ENCODE results near the gene TNFAIP2.

DNA sequence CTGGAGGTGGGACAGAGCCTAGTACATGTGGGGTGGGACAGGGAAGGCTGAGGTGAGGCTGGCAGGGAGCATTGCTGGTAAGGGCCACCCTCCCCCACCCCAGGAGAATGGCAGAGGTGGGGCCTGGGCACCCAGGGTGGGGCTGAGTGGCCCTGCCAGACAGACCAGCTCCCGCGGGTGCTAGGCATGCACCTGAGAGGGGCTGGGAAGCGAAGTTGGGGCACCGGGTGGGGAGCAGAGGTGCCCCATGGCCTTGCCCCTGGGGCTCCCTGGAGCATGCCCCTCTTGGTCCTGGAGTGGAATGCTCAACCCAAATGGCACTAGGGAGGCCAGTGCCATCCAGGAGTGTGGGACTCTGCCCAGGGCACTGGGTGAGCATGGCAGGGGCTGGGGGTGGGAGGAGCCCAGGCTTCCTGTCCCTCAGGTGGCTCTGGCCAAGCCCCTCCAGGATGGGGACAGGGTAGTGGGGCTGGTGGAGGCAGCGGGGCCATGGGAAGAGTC, 1.3 kb downstream of the TNFAIP2 start:
- TF ChIP-seq, protein P1, sequence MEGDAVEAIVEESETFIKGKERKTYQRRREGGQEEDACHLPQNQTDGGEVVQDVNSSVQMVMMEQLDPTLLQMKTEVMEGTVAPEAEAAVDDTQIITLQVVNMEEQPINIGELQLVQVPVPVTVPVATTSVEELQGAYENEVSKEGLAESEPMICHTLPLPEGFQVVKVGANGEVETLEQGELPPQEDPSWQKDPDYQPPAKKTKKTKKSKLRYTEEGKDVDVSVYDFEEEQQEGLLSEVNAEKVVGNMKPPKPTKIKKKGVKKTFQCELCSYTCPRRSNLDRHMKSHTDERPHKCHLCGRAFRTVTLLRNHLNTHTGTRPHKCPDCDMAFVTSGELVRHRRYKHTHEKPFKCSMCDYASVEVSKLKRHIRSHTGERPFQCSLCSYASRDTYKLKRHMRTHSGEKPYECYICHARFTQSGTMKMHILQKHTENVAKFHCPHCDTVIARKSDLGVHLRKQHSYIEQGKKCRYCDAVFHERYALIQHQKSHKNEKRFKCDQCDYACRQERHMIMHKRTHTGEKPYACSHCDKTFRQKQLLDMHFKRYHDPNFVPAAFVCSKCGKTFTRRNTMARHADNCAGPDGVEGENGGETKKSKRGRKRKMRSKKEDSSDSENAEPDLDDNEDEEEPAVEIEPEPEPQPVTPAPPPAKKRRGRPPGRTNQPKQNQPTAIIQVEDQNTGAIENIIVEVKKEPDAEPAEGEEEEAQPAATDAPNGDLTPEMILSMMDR (IDR thresholded peaks at IDR 0.05), result no peak
- TF ChIP-seq POLR2A (IDR thresholded peaks at IDR 0.05), result no peak

All from thyroid gland (tissue), 4 donors.